Measurements from ENCODE around the gene MX1.
"Not testable (repeated sequence)": the region's sequence is repeated elsewhere in the genome, so short reads cannot be mapped to it uniquely, and the experiment has no call there.

Gene MX1

GRCh38 chr21:41410361-41410760 lies 15.7 kb upstream of the MX1 start:
- DNase-seq = no peak

DNA sequence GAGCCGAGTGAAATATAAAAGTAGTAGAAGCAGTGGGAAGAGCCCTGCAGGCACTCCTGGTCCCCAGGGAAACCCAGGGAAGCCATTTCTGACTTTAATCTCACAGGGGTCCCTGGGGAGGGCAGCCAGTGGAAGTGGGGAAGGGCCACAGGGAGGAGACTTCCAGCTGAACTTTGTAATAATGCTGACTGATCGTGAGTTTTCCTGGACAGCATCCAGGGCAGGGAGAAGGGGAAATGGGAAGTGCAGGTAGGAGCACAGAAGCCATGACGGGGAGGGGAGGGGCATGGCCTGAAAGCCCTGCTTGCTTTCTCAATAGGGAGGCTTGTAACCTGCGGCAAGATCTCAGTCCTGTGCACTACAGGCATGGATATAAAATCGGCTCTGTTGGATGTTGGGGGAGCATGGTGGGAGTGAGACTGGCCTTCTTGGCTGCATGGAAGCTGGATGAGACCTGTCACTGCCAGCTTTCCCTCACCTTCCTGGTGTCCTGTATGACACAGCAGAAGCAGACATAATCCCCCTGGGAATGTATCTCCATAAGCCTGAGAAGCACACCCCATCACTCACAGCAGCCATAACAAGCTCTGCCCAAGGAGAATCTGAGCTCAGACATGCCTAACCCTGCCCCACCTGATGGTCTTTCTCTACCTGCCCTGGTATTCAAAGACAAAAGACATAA lies 15.1 kb upstream of the MX1 start:
- no peak for DNase-seq

DNA sequence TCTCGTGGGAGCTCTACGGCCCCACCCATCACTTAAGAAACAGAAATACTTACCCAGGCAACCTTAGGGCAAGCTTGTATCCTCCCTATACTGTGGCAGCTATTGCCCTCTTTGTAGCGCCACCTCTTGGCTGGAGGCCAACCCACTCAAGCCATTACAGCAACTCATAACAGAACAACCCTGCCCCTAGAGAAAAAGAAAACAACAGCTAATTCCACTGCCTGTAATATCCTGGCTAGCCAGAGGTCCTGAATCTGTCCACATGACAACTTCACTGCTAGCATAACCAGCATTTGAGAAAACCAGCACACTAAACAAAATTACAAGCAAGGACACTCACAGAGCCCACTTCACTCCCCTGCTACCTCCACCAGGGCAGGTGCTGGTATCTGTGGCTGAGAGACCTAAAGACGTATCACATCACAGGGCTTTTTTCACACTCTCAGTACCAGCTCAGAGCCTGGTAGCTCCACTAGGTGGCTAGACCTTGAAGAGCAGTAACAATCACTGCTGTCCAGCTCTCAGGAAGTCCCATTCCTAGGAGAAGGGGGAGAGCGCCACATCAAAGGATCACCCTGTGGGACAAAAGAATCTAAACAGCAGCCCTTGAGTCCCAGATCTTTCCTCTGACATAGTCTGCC lies 14.5 kb upstream of the MX1 start:
- DNase-seq = no peak

DNA sequence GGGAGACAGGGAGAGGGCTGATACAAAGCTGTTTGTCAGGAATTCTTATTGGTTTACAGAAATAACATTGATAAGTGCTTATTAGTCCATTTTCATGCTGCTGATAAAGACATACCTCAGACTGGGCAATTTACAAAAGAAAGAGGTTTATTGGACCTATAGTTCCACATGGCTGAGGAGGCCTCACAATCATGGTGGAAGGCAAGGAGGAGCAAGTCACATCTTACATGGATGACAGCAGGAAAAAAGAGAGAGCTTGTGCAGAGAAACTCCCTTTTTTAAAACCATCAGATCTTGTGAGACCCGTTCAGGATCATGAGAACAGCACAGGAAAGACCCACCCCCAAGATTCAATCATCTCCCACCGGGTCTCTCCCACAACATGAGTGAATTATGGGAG lies 8.5 kb upstream of the MX1 start:
- not testable (repeated sequence) for DNase-seq

GRCh38 chr21:41418393-41418792 lies 7.6 kb upstream of the MX1 start:
- no peak for DNase-seq

GRCh38 chr21:41418956-41419680 lies 6.9 kb upstream of the MX1 start:
- no peak for DNase-seq

GRCh38 chr21:41419921-41420862 lies 5.8 kb upstream of the MX1 start:
- DNase-seq = peak; percentile 37

DNA sequence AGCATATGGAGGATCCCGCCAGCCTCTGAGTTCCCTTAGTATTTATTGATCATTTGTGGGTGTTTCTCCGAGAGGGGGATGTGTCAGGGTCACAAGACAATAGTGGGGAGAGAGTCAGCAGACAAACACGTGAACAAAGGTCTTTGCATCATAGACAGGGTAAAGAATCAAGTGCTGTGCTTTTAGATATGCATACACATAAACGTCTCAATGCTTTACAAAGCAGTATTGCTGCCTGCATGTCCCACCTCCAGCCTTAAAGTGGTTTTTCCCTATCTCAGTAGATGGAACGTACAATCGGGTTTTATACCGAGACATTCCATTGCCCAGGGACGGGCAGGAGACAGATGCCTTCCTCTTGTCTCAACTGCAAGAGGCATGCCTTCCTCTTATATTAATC lies 5.0 kb upstream of the MX1 start:
- not testable (repeated sequence) for DNase-seq

- no peak for DNase-seq
Measured at GRCh38 chr21:41422546-41423304, 3.3 kb upstream of the MX1 start.

GRCh38 chr21:41423305-41423636 lies 2.8 kb upstream of the MX1 start:
- DNase-seq = not testable (repeated sequence)

DNA sequence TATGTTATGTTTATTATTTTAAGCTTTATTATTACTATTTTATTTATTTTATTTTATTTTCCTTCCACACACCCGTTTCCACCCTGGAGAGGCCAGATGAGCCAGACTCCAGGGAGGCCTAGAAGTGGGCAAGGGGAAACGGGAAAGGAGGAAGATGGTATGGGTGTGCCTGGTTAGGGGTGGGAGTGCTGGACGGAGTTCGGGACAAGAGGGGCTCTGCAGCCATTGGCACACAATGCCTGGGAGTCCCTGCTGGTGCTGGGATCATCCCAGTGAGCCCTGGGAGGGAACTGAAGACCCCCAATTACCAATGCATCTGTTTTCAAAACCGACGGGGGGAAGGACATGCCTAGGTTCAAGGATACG lies 468 bp upstream of the MX1 start:
- no peak for DNase-seq

- no peak for DNase-seq
Measured at GRCh38 chr21:41426676-41427404, 801 bp downstream of the MX1 start.

DNA sequence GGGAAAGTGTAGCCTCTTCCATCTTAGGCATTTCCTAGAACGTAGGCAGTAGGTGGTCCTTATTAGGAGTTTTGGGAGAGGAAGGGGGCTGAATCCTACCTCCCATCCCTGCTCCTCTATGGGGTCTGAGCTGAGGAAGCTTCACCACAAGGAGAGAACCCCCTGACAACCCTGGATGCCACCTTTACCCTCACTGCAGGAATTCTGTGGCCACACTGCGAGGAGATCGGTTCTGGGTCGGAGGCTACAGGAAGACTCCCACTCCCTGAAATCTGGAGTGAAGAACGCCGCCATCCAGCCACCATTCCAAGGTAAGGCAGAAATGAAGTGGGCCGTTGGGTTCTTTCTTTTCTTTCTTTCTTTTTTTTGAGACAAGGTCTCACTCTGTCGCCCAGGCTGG lies 1.5 kb downstream of the MX1 start:
- DNase-seq = no peak

DNA sequence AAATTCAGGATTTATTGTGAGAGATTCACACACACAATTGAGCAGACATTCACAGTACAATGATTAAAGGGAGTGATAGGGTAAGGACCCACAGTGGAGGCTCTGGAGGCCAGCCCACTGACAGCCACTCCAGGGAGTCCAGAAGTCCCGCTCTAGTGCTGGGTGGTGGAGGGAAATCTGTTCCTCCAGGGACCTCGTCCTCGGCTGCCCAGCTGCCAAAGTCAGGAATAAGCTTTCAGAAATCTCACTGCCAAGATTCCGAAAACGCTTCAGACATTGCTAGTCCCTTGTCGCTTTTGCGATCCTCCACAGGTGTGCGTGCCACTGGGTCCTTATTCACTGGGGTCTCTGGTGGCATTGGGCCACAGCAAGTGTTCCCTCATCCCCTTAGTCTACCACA lies 2.3 kb downstream of the MX1 start:
- DNase-seq = no peak

- no peak for DNase-seq
Measured at GRCh38 chr21:41428847-41429246, 2.8 kb downstream of the MX1 start.

GRCh38 chr21:41429305-41429704 lies 3.3 kb downstream of the MX1 start:
- no peak for DNase-seq

DNA sequence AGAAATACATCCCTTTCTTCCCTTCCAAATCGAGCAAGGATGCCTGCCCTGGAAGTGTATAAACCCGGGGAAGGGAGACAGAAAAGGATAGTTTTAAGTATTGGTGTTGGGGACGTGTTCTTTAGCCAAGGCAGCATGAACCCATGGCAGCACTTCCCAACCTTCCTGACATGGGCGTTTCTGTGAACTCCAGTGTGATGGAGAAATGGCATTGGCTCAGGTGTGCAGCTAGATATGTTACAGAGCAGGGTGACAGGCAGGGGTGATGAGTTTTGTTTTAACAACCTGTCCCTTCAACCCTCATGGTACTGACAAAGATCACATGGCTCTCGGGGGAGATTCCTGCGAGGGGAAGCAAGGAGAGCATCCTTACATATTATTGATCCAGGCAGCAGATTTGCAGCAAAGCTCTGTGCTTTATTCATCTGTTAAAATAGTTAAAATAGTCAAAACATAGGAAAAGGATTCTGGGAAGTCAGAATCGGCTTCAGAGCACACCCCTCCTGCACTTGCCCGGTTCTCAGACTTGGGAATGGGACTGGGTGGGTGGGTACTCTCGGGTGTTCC lies 4.0 kb downstream of the MX1 start:
- DNase-seq = no peak

DNA sequence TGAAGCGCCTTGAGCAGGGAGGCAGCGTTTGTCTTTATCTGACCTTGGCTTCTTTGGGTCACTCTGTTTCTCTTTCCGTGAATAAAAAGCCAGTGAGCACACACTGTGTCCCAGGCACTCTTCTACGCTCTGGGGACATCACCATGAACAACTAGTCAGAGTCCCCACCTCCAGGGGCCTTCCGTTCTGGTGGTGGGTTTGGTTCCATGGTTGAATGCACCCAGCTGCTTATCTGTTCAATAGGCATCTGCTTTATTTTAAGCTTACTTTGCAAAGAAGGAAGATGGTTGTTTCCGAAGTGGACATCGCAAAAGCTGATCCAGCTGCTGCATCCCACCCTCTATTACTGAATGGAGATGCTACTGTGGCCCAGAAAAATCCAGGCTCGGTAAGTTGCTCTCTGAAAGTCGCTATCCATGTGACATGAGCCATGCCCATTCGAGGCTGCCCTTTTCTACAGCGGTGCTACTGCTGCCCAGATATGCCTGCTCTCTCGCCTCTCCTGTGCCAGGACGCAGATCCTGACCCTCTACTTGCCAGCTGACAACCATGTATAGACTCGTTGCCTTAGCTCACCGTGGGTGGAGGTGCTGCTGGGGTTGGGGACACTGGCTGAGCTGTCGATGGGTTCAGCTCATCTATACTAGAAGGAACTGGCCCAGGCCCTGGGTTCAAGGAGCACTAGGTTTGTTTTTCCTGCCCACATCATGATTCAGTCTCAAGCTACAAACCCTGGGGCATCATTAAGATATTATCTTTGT lies 5.9 kb downstream of the MX1 start:
- no peak for DNase-seq

DNA sequence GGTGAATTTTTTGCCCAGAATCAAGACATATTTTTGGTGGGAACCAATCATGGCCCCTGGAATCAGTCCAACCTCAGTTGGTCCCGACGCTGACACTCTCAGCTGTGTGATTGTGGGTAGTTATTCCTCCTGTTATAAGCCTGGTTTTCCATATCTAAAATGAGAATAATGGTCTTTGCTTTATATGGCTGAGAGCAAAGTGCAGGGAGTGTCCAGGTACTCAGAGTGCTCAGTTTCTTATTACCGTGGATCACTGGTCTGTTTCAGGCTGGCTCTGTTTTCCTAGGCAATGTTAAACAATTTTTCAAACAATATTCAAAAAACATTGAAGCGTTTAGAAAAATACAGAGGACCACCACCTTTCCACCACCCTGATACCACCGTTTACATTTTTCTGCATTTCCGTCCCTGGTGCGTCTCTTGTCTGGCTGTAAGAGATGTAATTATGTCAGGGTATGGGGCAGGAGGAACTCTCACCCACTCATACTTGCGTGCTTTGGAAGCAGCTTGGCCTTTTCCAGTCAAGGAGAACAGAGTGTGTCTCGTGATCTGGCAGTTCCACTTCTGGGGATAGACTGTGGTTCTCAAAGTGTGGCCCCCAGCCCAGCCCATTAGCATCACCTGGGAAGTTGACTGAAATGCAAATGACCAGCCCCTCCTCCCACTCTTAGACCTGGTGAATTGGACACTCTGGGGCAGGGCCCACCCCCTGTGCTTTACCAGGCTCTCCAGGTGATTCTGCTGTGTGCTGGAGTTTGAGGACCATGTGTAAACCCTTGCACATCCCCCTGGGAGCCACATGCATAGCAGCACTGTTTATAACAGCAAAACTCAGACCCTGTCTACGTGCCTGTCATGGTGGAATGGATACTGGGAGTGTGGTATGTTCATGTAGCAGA lies 6.8 kb downstream of the MX1 start:
- no peak for DNase-seq

GRCh38 chr21:41433566-41433965 lies 7.5 kb downstream of the MX1 start:
- DNase-seq = no peak

All from NCI-H526 treated with DMSO at 0.1 percent for 48 hours (cell line).